Stomach (tissue), 9 donors: ENCODE measurements around the gene USP36. TPM values are rescaled to one million over a fixed set of nuclear protein-coding genes. Genes with fewer than 3 reads are reported as not detected.

ENCODE experiments used
- DNase-seq, 2 donors: peaks; one replicate each; pipeline versions ENCODE4 v3.0.0 to v3.0.0-alpha.2; 2013 to 2019
- H3K27ac ChIP-seq, 5 donors: fragments of 200-600 bp in 4 of 5; sonication (generic) in 4 of 5; one replicate each; pipeline ENCODE4 v1.5.1; 2013 to 2019; ENCODE audit warnings: mild to moderate bottlenecking in 1 of 5, moderate library complexity in 1 of 5
- H3K27me3 ChIP-seq, 3 donors: fragments of 200-600 bp; sonication (generic); one replicate each; pipeline ENCODE4 v1.5.1; 2017 to 2019; ENCODE audit warnings: mixed run types in 1 of 3
- H3K36me3 ChIP-seq, 4 donors: fragments of 200-600 bp; sonication (generic); 1 replicate in 3 of 4; 2 replicates in 1 of 4; pipeline ENCODE4 v1.5.1; 2016 to 2019
- H3K4me1 ChIP-seq, 4 donors: fragments of 200-600 bp; sonication (generic); one replicate each; pipeline ENCODE4 v1.5.1; 2016 to 2019
- H3K4me3 ChIP-seq, 4 donors: fragments of 200-600 bp; sonication (generic) in 3 of 4; one replicate each; pipeline ENCODE4 v1.5.1; 2016 to 2019; ENCODE audit warnings: mild to moderate bottlenecking in 1 of 4
- H3K9me3 ChIP-seq, 4 donors: fragments of 200-600 bp; sonication (generic); one replicate each; pipeline ENCODE4 v1.5.1; 2016 to 2019
- CTCF ChIP-seq, 7 experiments: fragments of 450-650 bp in 4 of 7; fragments of 200-600 bp in 3 of 7; sonication (generic) in 3 of 7; IDR thresholded peaks; one replicate each; pipeline ENCODE4 v1.5.1; 2016 to 2019; ENCODE audit warnings: antibody characterized with exemption in 7 of 7, control low read depth in 2 of 7, mild to moderate bottlenecking in 1 of 7
- EP300 ChIP-seq: sonication (generic); formaldehyde crosslinking; IDR thresholded peaks from one replicate; pipeline ENCODE4 v1.6.1; 2017; ENCODE audit warnings: antibody characterized with exemption
- POLR2A ChIP-seq, 4 donors: fragments of 450-650 bp; IDR thresholded peaks; one replicate each; pipeline ENCODE4 v1.6.1; 2016; ENCODE audit warnings: antibody characterized with exemption in 4 of 4, control low read depth in 2 of 4, mild to moderate bottlenecking in 1 of 4, moderate library complexity in 1 of 4
- POLR2AphosphoS5 ChIP-seq, 3 donors: sonication (generic); formaldehyde crosslinking; IDR thresholded peaks; one replicate each; pipeline ENCODE4 v1.6.1; 2016; ENCODE audit warnings: antibody characterized with exemption in 3 of 3
- WGBS, 5 donors: extraction: QIAGEN DNeasy Blood & Tissue Kit in 3 of 5; methylation state at CpG; one replicate each; pipeline versions ENCODE4 v1.1.5 to v1.1.7; 2013 to 2018; 5-methylcytosine and 5-hydroxymethylcytosine counted together
- intact Hi-C: fragments of 100-400 bp; cut with DNase I; formaldehyde crosslinking; loops from one replicate; pipeline ENCODE4 v1.15.1; 2023; ENCODE audit warnings: low total_unique reads
- polyA plus RNA-seq, 3 donors: library from polyadenylated mRNA; stranded (reverse); fragments of 200-250 nt; gene quantifications; one replicate each; pipeline ENCODE4 v1.2.3, GENCODE V29; 2013
- total RNA-seq, 5 donors: library from RNA; depleted of rRNA; stranded (reverse); fragments of >200 nt; gene quantifications; one replicate each; pipeline versions ENCODE4 v1.1.0 to v1.2.3, GENCODE V29; 2014 to 2016
- donor health status: healthy with polysubstance abuse.
- donor health status: Bipolar disorder and iron deficiency.
- donor health status: healthy.

The USP36 gene
- total and polyA plus RNA-seq, 8 donors: 14.2 to 106 (median 34.8) TPM

- Histone ChIP-seq H3K9me3 (no peaks in the 10 kb centered on the region), H3K27ac (no peak overlapping the region), H3K4me3 (no peak overlapping the region), H3K36me3 (no peaks in the 10 kb centered on the region), H3K4me1 (peaks cover 15 to 88% (median 38%) of the 10 kb centered on the region in 4 donors), H3K27me3 (no peaks in the 10 kb centered on the region)
- WGBS, 5 donors: 92 to 98% (median 96%) methylated on average over 7 of the region's 7 CpGs
- no peak for TF ChIP-seq CTCF (IDR thresholded peaks at IDR 0.05)
- no peak for TF ChIP-seq POLR2AphosphoS5 (IDR thresholded peaks at IDR 0.05)
- TF ChIP-seq POLR2A (IDR thresholded peaks at IDR 0.05): no peak
- TF ChIP-seq EP300: no peak
- no peak for DNase-seq
- intact Hi-C loops: no loop called here
Observed at GRCh38 chr17:78769196-78769773, 71.3 kb downstream of the USP36 start.

GRCh38 chr17:78767806-78768205 is 72.8 kb downstream of the USP36 start:
- intact Hi-C loops: no loop called here
- Histone ChIP-seq H3K27me3 (no peaks in the 10 kb centered on the region), H3K4me1 (peaks cover 18 to 79% (median 39%) of the 10 kb centered on the region in 4 donors), H3K4me3 (no peak overlapping the region), H3K9me3 (no peaks in the 10 kb centered on the region), H3K36me3 (no peaks in the 10 kb centered on the region), H3K27ac (no peak overlapping the region)
- WGBS, 5 donors: 22 to 46% (median 38%) methylated on average over 4 of the region's 4 CpGs
- DNase-seq: no peak
- TF ChIP-seq POLR2AphosphoS5 (IDR thresholded peaks at IDR 0.05) (no peak), CTCF (IDR thresholded peaks at IDR 0.05) (no peak), EP300 (no peak), POLR2A (IDR thresholded peaks at IDR 0.05) (no peak)

- no peak for DNase-seq
- Histone ChIP-seq H3K36me3 (no peaks in the 10 kb centered on the region), H3K27ac (peak overlapping the region in 1 of 5 donors; percentile 38), H3K4me3 (no peak overlapping the region), H3K27me3 (no peaks in the 10 kb centered on the region), H3K4me1 (peaks cover 18 to 78% (median 45%) of the 10 kb centered on the region in 4 donors), H3K9me3 (no peaks in the 10 kb centered on the region)
- no peak for TF ChIP-seq CTCF (IDR thresholded peaks at IDR 0.05)
- no peak for TF ChIP-seq EP300
- no peak for TF ChIP-seq POLR2AphosphoS5 (IDR thresholded peaks at IDR 0.05)
- no peak for TF ChIP-seq POLR2A (IDR thresholded peaks at IDR 0.05)
- 76 to 88% (median 87%) methylated on average over 5 of the region's 5 CpGs for whole genome bisulfite sequencing, 5 donors
- intact Hi-C loops: no loop called here
Observed at GRCh38 chr17:78766743-78767294, 73.8 kb downstream of the USP36 start.

GRCh38 chr17:78766225-78766624 is 74.4 kb downstream of the USP36 start:
- 28 to 55% (median 51%) methylated on average over 2 of the region's 2 CpGs for WGBS, 5 donors
- Histone ChIP-seq H3K27ac (peak overlapping the region in 1 of 5 donors; percentile 38), H3K4me1 (peaks cover 18 to 79% (median 47%) of the 10 kb centered on the region in 4 donors), H3K4me3 (no peak overlapping the region), H3K27me3 (no peaks in the 10 kb centered on the region), H3K9me3 (no peaks in the 10 kb centered on the region), H3K36me3 (no peaks in the 10 kb centered on the region)
- DNase-seq: no peak
- TF ChIP-seq CTCF (IDR thresholded peaks at IDR 0.05) (no peak), POLR2AphosphoS5 (IDR thresholded peaks at IDR 0.05) (no peak), POLR2A (IDR thresholded peaks at IDR 0.05) (no peak), EP300 (no peak)
- intact Hi-C loops: no loop called here
